RPMI7951 (cell line): ENCODE data around the gene CGA. TPM values are rescaled to one million over a fixed set of nuclear protein-coding genes. Genes with fewer than 3 reads are reported as not detected.
"Not testable (repeated sequence)": the region's sequence is repeated elsewhere in the genome, so short reads cannot be mapped to it uniquely, and the experiment has no call there.

Experiments
- DNase-seq: peaks from one replicate; pipeline ENCODE4 v3.0.0-alpha.2; 2012; ENCODE audit warnings: low read depth
- total RNA-seq: library from RNA; depleted of rRNA; stranded (reverse); fragments of >200 nt; shearing (Covaris generic); gene quantifications from 2 replicates; pipeline ENCODE4 v1.2.3, GENCODE V29; 2014; rRNA removed

The CGA gene
- total RNA-seq, result not detected in 2 replicates

GRCh38 chr6:87095087-87095509, at the start of gene CGA:
TSS of gene CGA (minus strand) at chr6:87095106. CDS start at chr6:87088200, 6,906 bp downstream.
- DNase-seq, result no peak

GRCh38 chr6:87139927-87140326, 45.0 kb upstream of the CGA start:
- DNase-seq, result not testable (repeated sequence)

GRCh38 chr6:87139236-87139635, 44.3 kb upstream of the CGA start:
- peak; percentile 57 for DNase-seq

GRCh38 chr6:87136963-87137362, 42.1 kb upstream of the CGA start:
- no peak for DNase-seq

DNA sequence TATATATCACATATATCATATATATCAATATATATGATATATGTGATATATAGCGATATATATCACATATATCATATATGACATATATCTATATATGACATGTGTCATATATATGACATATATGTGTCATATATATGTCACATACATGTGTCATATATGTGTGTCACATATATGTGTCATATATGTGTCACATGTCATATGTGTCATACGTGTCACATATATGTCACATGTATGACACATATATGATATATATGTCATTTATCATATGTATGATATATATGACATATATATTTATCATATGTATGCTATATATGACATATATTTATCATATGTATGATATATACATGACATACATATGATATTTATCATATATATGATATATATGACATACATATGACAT, 32.8 kb upstream of the CGA start:
- DNase-seq, result no peak

DNA sequence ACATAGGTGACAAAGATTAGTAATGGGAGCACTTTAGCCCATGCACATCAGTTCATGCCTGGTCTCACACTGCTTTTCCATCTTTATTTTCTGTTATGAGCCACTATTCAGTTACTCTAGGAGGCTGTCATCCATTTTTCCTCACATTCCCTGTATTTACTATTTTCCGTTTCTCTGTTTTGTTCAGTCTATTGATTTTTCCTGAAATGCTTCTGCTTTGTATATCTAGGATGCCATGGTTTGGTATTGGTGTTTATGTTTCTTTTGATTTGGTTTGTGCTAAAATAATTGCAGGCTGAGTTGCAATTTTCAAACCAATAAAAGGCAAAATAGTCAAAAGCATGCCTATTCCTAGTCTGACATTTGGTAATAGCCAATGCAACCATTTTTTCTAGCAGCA, 31.6 kb upstream of the CGA start:
- no peak for DNase-seq

DNA sequence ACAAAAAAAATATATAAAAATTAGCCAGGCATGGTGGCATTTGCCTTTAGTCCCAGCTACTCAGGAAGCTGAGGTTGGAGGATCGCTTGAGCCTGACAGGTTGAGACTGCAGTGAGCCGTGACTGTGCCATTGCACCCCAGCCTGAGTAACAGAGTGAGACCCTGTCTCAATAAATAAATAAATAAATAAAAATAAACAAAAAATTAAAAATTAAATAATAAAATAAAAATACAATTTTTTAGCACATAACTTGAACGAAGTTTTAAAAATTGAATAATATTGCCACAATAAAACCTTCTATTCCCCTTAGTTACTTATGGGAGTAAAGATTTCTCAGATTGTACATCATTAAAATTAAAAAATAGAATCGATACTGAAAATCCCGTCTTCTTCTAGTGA, 29.2 kb upstream of the CGA start:
- DNase-seq, result no peak

DNA sequence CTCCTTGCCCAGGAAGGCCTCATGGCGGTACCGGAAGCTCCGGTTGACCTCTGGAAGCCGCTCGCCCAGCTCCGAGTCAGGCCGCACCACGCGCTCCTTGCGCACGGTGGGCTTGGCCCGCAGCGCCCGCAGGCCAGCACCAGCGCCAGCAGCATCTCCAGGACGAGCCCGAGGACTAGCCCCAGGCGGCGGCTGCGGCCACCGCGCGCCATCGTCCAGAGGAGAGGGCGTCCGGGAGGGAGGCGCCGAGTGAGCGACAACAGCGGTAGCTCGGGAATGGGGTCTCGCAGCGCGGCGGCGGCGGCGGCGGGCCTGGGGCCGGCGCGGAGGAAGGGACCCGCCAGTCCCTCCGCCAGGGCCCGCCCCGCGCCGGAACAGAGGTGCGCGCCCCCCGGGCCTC, 27.6 kb upstream of the CGA start:
- no peak for DNase-seq

DNA sequence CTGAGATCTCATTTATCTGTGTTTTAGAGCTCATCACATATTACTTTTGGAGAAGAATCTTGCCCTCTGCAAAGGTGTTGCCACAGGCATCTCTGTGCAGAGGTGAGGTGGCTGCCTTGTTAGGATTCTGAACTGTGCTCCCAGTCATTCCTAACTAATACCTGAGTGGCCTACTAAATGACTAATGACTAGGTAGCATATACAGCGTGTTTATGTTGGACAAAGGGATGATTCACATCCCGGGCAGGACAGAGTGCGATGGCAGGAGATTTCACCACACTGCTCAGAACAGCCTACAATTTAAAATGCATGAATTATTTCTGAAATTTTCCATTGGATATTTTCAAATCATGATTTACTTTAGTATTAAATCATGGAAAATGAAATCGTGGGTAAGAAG, 23.1 kb upstream of the CGA start:
- no peak for DNase-seq

DNA sequence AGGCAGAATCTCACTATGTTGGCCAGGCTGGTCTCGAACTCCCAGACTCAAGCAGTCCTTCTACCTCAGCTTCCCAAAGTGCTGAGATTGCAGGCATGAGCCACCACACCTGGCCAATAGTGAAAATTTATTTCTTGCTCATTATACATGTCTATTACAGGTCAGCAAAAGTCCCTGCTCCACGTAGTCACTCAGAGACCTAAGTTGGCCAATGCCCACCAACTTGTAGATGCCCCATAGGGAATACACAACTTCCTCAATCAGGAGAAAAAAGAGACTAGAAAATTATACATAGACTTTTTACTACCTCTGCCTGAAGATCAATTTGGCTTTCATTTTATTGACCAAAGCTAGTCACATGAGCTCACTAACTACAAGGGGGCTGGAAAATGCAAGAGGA, 22.0 kb upstream of the CGA start:
- DNase-seq, result no peak

DNA sequence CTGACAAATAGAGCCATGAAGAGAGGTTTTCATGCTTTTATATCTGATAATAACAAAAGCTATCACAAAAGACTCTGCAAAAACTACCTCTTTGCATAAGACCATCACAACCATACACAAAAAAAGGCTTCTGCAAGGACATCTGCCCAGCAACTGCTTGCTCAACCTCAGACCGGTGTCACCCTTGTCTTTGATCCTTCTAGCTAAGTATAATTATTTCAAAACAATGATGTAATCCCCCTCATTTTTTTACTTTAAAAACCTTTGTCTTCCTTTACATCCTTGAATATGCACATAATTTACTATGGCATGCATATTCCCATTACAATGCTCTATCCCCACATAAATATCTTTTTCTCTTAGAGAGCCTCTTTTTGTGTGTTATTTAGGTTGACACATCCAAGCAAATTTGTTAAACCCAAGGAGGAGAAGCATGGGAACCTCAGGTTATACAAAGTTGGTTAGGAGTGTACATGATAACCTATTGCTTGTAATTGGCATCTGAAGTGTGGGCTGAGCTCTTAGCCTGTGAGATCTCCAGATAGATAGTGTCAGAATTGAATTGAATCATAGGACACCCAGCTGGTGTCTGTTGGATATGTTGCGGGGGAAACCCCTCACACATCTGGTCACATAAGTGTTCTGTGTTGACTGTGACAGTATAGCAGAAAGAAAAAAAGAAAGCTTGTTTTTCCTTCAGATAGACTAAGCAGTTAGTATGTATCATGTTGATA, 20.7 kb upstream of the CGA start:
- no peak for DNase-seq

- DNase-seq, result no peak
Observed at GRCh38 chr6:87110636-87111035, 15.7 kb upstream of the CGA start.

GRCh38 chr6:87105823-87106222, 10.9 kb upstream of the CGA start:
- no peak for DNase-seq

- no peak for DNase-seq
Observed at GRCh38 chr6:87104667-87105066, 9.8 kb upstream of the CGA start.

GRCh38 chr6:87103977-87104601, 9.2 kb upstream of the CGA start:
- DNase-seq, result no peak

GRCh38 chr6:87102151-87102621, 7.3 kb upstream of the CGA start:
- DNase-seq, result no peak

- no peak for DNase-seq
Observed at GRCh38 chr6:87101067-87101466, 6.2 kb upstream of the CGA start.

DNA sequence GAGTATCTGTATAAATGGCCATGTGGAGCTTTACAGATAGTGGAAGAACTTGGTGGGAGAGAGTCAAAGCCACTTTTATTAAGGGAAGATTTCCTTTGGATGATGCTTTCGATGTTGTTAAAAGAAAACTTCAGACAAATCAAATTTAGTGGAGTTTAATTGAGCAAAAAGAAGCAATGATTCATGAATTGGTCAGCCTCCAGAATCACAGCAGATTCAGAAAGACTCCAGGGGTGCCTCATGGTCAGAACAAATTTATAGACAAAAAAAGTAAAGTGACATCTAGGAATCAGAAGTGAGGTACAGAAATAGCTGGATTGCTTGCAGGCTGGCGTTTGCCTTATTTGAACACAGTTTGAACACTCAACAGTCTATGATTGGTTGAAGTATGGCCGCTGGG, 5.3 kb upstream of the CGA start:
- no peak for DNase-seq

DNA sequence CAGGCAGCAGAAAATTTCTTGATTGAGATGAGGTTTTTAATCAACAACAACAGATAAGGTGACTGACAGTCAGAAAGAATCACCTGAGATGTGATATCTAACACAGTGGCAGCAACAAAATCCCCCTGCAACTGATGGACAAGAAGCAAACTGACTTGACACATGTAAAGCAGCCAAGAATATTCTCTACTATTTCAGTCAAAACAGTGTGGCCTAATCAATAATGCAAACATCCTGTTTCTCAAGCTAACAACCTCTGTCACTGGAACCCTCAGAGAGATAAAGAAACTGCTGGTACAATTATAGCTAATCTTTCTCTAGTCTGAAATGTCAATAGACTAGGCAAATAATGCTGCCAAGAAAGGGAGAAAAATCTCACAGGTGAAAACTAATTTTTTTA, 4.6 kb upstream of the CGA start:
- no peak for DNase-seq

GRCh38 chr6:87094576-87094975, 330 bp downstream of the CGA start:
- DNase-seq, result no peak

GRCh38 chr6:87093651-87094050, 1.3 kb downstream of the CGA start:
- DNase-seq, result no peak

DNA sequence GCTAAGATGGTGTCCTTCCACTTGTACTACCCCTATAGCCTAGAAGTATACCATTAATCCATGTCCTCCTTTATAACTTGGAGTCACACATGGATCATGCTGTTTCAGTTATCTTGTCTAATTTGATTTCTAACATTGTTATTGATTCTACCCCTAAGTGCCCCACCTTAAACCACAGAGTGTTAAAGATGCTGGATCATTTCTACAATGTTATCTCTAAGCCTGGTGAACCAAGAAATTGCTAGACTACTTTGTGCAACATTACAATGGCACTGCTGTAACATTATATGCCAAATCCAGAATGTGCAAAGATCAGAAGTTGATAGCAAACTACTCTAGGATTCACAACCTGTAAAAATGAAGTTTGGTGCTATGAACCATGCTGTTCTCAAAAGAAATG, 1.7 kb downstream of the CGA start:
- DNase-seq, result no peak

DNA sequence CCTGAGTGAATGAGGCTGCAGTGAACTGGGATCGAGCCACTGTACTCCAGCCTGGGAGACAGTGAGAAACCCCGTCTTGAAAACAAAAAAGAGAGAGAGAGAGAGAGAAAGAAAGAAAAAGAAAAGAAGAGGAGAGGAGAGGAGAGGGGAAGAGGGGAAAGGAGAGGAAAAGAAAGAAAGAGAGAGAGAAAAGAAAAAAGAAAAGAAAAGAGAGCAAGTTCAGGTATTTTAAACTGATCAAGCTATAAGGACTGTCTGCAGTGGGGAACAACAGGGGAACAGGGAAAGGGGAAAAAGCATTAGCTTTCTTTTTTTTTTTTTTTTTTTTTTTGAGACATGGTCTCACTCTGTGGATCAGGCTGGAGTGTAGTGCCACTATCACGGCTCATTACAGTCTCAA, 2.5 kb downstream of the CGA start:
- no peak for DNase-seq

GRCh38 chr6:87089135-87089534, 5.8 kb downstream of the CGA start:
- no peak for DNase-seq
